GM12801 (cell line): ENCODE measurements around the gene KCP.

Experiments used
- CTCF ChIP-seq: IDR thresholded peaks from one replicate; pipeline ENCODE4 v1.5.1; 2011; ENCODE audit warnings: control low read depth; ENCODE audit not compliant: insufficient read length; ENCODE audit errors: extremely low read depth

The KCP gene

DNA sequence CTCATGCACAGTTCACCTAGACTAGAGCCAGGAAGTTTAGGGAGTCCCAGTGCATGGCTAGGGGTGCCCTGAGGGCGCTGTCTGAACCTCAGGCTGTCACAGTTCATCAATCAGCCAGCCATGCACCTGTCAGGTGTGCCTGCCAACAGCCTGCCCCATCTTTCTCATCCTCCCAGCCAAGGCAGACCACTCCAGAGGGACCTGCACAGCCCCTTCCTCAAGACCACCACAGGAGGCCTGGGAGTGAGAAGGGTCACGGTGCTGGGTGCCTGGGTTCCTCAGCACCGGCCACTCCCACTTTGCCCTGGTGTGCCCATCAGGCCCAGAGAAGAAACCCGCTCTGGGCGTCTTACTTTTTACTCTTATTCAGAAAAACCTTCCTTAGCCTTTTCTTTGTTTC, 39.5 kb downstream of the KCP start:
- TF ChIP-seq CTCF: no peak

DNA sequence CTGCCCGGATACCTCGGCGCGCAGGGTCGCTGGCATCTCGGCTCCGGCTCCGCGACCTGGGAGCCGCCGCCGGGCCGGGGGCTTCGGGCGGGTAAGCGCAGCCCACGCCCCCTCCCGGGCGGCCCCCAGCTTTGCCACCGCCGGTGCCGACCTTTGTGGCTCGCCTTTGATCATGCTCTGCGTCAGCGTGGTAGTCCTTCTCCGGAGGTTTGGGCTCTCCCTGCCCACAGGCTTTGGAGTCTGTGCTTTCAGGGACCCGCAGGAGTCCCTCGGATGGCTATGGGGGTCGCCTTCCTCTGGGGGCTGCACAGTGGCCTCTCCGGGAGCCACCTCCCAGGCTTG, 40.6 kb downstream of the KCP start:
- TF ChIP-seq CTCF: no peak

DNA sequence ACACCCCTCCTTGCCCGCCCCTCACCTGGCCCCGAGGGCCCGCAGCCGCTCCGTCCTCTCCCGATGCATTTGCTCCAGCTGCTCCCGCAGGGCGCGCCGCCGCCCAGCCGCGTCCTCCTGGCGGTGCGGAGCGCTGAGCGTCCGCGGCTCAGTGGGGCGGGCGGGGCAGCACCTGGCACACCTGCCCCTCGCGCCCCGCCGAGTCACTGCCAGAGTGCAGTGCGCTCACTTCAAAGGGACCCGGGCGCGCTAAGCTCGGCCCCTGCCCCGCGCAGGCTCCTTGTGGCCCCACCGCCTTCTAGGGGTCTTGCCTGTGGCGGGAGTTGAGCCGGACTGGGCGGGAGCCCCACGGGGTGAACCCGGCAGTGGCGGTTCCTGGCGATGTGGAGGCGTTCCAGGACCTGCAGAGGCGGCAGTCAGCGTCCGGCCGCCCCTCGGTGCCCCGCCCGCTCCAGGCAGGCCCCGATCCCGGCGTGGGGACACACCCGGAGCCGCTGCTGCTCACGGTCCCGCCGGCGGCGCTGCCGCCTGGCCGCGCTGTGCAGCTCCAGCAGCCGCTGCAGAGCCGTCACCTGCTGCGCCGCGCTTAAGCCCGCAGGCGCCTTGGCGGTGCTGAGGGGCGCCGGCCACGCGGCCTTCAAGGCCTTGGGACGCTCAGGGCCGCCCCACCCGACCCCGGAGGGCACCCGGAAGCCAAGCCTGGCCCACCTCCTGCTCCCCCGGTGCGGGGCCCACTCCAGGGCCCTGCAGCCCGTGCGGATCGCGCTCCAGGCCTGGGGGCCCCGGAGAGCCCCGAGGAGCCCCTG, 41.2 kb downstream of the KCP start:
- TF ChIP-seq CTCF: no peak

GRCh38 chr7:128868624-128869137, 41.8 kb downstream of the KCP start:
- TF ChIP-seq CTCF: no peak

DNA sequence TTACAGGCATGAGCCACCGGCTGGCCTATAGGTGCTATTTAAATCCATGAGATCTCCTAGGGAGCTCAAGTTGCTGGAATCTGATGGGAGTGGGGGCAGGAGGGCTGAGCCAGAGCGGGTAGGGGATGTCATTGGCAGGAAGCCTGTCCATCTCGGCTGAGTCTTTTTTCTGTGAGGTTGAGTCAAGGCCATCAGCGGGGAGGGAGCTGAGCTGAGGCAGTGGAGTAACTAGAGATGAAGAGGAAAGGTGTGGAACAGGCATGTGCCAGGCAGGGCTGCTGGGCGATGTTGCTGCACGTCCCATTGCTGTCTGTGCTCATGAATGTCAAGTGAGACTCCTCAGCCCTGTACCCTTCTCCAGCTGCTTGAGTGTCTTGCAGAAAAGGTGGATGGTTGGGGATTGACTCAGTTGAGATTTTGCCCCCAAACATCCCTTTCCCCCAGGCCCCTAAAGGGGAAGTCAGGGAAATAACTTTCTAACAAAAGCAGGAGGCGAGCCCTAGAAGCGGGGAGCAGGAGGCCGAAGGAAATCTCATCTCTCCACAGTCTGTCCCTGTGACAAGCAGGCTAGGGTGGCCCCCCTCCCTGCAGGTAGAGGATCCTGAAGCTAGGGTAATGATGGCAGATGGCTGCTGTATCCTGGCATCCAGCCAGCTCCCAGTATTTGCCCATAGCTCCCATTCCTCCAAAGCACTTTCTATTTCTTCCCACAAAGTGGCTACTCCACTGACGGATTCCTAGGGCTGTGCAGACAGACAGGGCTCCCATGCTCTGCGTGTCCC, 42.5 kb downstream of the KCP start:
- no peak for TF ChIP-seq CTCF

- TF ChIP-seq CTCF: no peak
Observed at GRCh38 chr7:128867241-128867640, 43.3 kb downstream of the KCP start.

DNA sequence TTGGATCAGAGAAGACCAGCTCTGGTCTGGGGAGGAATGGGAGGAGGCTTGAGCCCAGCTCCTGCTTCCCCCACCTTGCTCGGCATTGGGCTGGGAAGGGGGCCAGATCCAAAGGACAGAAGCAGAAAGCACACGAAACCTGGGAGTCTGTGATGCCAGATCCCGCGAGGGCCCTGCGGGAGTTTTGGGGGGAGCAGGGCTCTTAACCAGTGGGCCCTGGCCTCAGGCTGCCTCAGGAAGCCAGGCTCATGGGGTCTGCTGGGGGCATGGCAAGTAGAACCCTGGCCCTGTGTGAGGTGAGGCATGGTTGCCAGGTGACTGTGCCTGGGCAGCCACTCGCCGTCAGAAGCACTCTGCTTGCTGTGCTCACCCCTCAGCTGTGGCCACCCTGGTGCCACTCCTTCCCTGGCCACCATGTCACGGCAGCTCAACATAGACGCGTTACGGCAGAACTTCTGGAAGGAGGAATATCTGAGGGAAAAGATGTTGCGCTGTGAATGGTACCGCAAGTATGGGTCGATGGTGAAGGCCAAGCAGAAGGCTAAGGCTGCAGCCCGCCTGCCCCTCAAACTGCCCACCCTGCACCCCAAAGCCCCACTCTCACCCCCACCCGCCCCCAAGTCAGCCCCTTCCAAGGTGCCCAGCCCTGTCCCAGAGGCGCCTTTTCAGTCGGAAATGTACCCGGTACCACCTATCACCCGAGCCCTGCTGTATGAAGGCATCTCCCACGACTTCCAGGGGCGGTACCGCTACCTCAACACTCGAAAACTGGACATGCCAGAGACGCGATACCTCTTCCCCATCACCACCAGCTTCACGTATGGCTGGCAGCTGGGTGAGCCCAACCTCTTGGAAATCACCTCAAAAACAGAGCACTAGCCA, 44.3 kb downstream of the KCP start:
- no peak for TF ChIP-seq CTCF
